ENCODE measurements around the gene C5orf52.
"Not testable (repeated sequence)": the region's sequence is repeated elsewhere in the genome, so short reads cannot be mapped to it uniquely, and the experiment has no call there.

The C5orf52 gene

GRCh38 chr5:157677931-157678330 lies 6.6 kb downstream of the C5orf52 start:
- DNase-seq (ENCODE audit: low read depth in 2 of 2), result no peak
- no peak overlapping the region for H3K4me3 ChIP-seq (replicated peaks in 1 of 2; ENCODE audit: low read depth in 2 of 2, low read length in 2 of 2)
- no peak for TF ChIP-seq CTCF (IDR thresholded peaks at IDR 0.05; ENCODE audit: low read depth, low read length)

GRCh38 chr5:157679801-157680200 lies 8.5 kb downstream of the C5orf52 start:
- no peak for DNase-seq (ENCODE audit: low read depth in 2 of 2)
- H3K4me3 ChIP-seq (replicated peaks in 1 of 2; ENCODE audit: low read depth in 2 of 2, low read length in 2 of 2), result no peak overlapping the region
- TF ChIP-seq CTCF (IDR thresholded peaks at IDR 0.05; ENCODE audit: low read depth, low read length), result no peak

- TF ChIP-seq CTCF (IDR thresholded peaks at IDR 0.05; ENCODE audit: low read depth, low read length), result no peak
- no peak overlapping the region for H3K4me3 ChIP-seq (replicated peaks in 1 of 2; ENCODE audit: low read depth in 2 of 2, low read length in 2 of 2)
- DNase-seq (ENCODE audit: low read depth in 2 of 2), result no peak
Measured at GRCh38 chr5:157680239-157680638, 8.9 kb downstream of the C5orf52 start.

- no peak overlapping the region for H3K4me3 ChIP-seq (replicated peaks in 1 of 2; ENCODE audit: low read depth in 2 of 2, low read length in 2 of 2)
- no peak for TF ChIP-seq CTCF (IDR thresholded peaks at IDR 0.05; ENCODE audit: low read depth, low read length)
- no peak for DNase-seq (ENCODE audit: low read depth in 2 of 2)
Measured at GRCh38 chr5:157681048-157681447, 9.7 kb downstream of the C5orf52 start.

GRCh38 chr5:157682257-157682656 lies 10.9 kb downstream of the C5orf52 start:
- no peak for TF ChIP-seq CTCF (IDR thresholded peaks at IDR 0.05; ENCODE audit: low read depth, low read length)
- no peak overlapping the region for H3K4me3 ChIP-seq (replicated peaks in 1 of 2; ENCODE audit: low read depth in 2 of 2, low read length in 2 of 2)

GRCh38 chr5:157686276-157687197 lies 15.2 kb downstream of the C5orf52 start:
- DNase-seq (ENCODE audit: low read depth in 2 of 2); H3K4me3 ChIP-seq (replicated peaks in 1 of 2; ENCODE audit: low read depth in 2 of 2, low read length in 2 of 2): not testable (repeated sequence)

More at GRCh38 chr5:157682257-157682656, 10.9 kb downstream of the C5orf52 start:
- DNase-seq (ENCODE audit: low read depth in 2 of 2), result no peak

- TF ChIP-seq CTCF (IDR thresholded peaks at IDR 0.05; ENCODE audit: low read depth, low read length), result no peak
Measured at GRCh38 chr5:157687198-157687554, 15.8 kb downstream of the C5orf52 start.

More at GRCh38 chr5:157687198-157687554, 15.8 kb downstream of the C5orf52 start:
- DNase-seq (ENCODE audit: low read depth in 2 of 2), result no peak
- no peak overlapping the region for H3K4me3 ChIP-seq (replicated peaks in 1 of 2; ENCODE audit: low read depth in 2 of 2, low read length in 2 of 2)
